ENCODE results near the gene UGT1A7. TPM values are rescaled to one million over a fixed set of nuclear protein-coding genes. Genes with fewer than 3 reads are reported as not detected.
"Not testable (repeated sequence)": the region's sequence is repeated elsewhere in the genome, so short reads cannot be mapped to it uniquely, and the experiment has no call there.

The UGT1A7 gene
- total RNA-seq = not detected
- total RNA-seq = 0 reads per million in 2 donors

- H3K9me3 ChIP-seq (ENCODE audit: control insufficient read depth, low read length, poor library complexity, severe bottlenecking) = no peaks in the 10 kb centered on the region
- no peaks in the 10 kb centered on the region for H3K4me1 Mint-ChIP-seq
- H3K4me3 Mint-ChIP-seq = no peak within 1 kb of the TSS
- peaks cover 3% of the 10 kb centered on the region for H3K36me3 Mint-ChIP-seq (ENCODE audit: low read depth)
- DNase-seq (no peak), ATAC-seq (no peak)
- H3K27me3 Mint-ChIP-seq = peaks cover 43% of the 10 kb centered on the region
- no peak within 1 kb of the TSS for H3K27ac Mint-ChIP-seq
These were observed at the start of gene UGT1A7 for GRCh38 chr2:233681521-233682099. Gene UGT1A7 (plus strand): TSS chr2:233681901. CDS start chr2:233681938, 37 bp downstream.

- peaks cover 24% of the 10 kb centered on the region for H3K27me3 Mint-ChIP-seq
- not testable (repeated sequence) for H3K9me3 ChIP-seq (ENCODE audit: control insufficient read depth, low read length, poor library complexity, severe bottlenecking); DNase-seq; H3K27ac Mint-ChIP-seq; H3K36me3 Mint-ChIP-seq (ENCODE audit: low read depth); H3K4me3 Mint-ChIP-seq; ATAC-seq; H3K4me1 Mint-ChIP-seq
These were observed 45.4 kb upstream of the UGT1A7 start, which contains the start of gene UGT1A10 for GRCh38 chr2:233636306-233636705. Gene UGT1A10 (plus strand): TSS chr2:233636448. CDS start chr2:233636523, 75 bp downstream.

- ATAC-seq = no peak
- no peaks in the 10 kb centered on the region for H3K9me3 ChIP-seq (ENCODE audit: control insufficient read depth, low read length, poor library complexity, severe bottlenecking)
- no peak overlapping the region for H3K27ac Mint-ChIP-seq
- H3K4me3 Mint-ChIP-seq = no peak overlapping the region
- no peak for DNase-seq
- H3K27me3 Mint-ChIP-seq = peaks cover 28% of the 10 kb centered on the region
- H3K36me3 Mint-ChIP-seq (ENCODE audit: low read depth) = peaks cover 2% of the 10 kb centered on the region
- H3K4me1 Mint-ChIP-seq = peaks cover 7% of the 10 kb centered on the region
These were observed 42.9 kb upstream of the UGT1A7 start for GRCh38 chr2:233638836-233639235.

GRCh38 chr2:233639860-233640259, 41.8 kb upstream of the UGT1A7 start:
- DNase-seq = no peak
- no peak overlapping the region for H3K4me3 Mint-ChIP-seq
- H3K9me3 ChIP-seq (ENCODE audit: control insufficient read depth, low read length, poor library complexity, severe bottlenecking) = peaks cover under 1% of the 10 kb centered on the region
- H3K4me1 Mint-ChIP-seq = peaks cover 7% of the 10 kb centered on the region
- peak; percentile 37 for ATAC-seq
- peaks cover 2% of the 10 kb centered on the region for H3K36me3 Mint-ChIP-seq (ENCODE audit: low read depth)
- H3K27me3 Mint-ChIP-seq = peaks cover 23% of the 10 kb centered on the region
- H3K27ac Mint-ChIP-seq = no peak overlapping the region

- DNase-seq (no peak), ATAC-seq (no peak)
- Mint-ChIP-seq H3K27me3 (peaks cover 9% of the 10 kb centered on the region), H3K4me1 (peaks cover 7% of the 10 kb centered on the region), H3K4me3 (no peak overlapping the region), H3K36me3 (ENCODE audit: low read depth) (peaks cover 9% of the 10 kb centered on the region), H3K27ac (no peak overlapping the region)
- H3K9me3 ChIP-seq (ENCODE audit: control insufficient read depth, low read length, poor library complexity, severe bottlenecking) = peaks cover 2% of the 10 kb centered on the region
These were observed 38.6 kb upstream of the UGT1A7 start for GRCh38 chr2:233643128-233643527.

- H3K27me3 Mint-ChIP-seq = peaks cover 19% of the 10 kb centered on the region
- ATAC-seq; H3K36me3 Mint-ChIP-seq (ENCODE audit: low read depth); H3K27ac Mint-ChIP-seq; H3K9me3 ChIP-seq (ENCODE audit: control insufficient read depth, low read length, poor library complexity, severe bottlenecking); H3K4me3 Mint-ChIP-seq; DNase-seq; H3K4me1 Mint-ChIP-seq: not testable (repeated sequence)
These were observed 35.7 kb upstream of the UGT1A7 start for GRCh38 chr2:233646033-233646432.

GRCh38 chr2:233650981-233651380, 30.7 kb upstream of the UGT1A7 start:
- peaks cover 46% of the 10 kb centered on the region for H3K27me3 Mint-ChIP-seq
- no peak overlapping the region for H3K4me3 Mint-ChIP-seq
- no peaks in the 10 kb centered on the region for H3K9me3 ChIP-seq (ENCODE audit: control insufficient read depth, low read length, poor library complexity, severe bottlenecking)
- peaks cover 4% of the 10 kb centered on the region for H3K36me3 Mint-ChIP-seq (ENCODE audit: low read depth)
- no peaks in the 10 kb centered on the region for H3K4me1 Mint-ChIP-seq
- H3K27ac Mint-ChIP-seq = no peak overlapping the region
- no peak for DNase-seq
- ATAC-seq = no peak

GRCh38 chr2:233651430-233651829, 30.3 kb upstream of the UGT1A7 start:
- ATAC-seq (no peak), DNase-seq (no peak)
- H3K9me3 ChIP-seq (ENCODE audit: control insufficient read depth, low read length, poor library complexity, severe bottlenecking) = no peaks in the 10 kb centered on the region
- Mint-ChIP-seq H3K36me3 (ENCODE audit: low read depth) (peaks cover 3% of the 10 kb centered on the region), H3K27ac (no peak overlapping the region), H3K27me3 (peaks cover 49% of the 10 kb centered on the region), H3K4me1 (no peaks in the 10 kb centered on the region), H3K4me3 (no peak overlapping the region)

GRCh38 chr2:233654501-233654900, 27.2 kb upstream of the UGT1A7 start:
- ATAC-seq = no peak
- Mint-ChIP-seq H3K27me3 (peaks cover 60% of the 10 kb centered on the region), H3K4me1 (no peaks in the 10 kb centered on the region), H3K36me3 (ENCODE audit: low read depth) (no peaks in the 10 kb centered on the region), H3K4me3 (no peak overlapping the region), H3K27ac (no peak overlapping the region)
- DNase-seq = no peak
- no peaks in the 10 kb centered on the region for H3K9me3 ChIP-seq (ENCODE audit: control insufficient read depth, low read length, poor library complexity, severe bottlenecking)

GRCh38 chr2:233655043-233655442, 26.7 kb upstream of the UGT1A7 start:
- peaks cover 62% of the 10 kb centered on the region for H3K27me3 Mint-ChIP-seq
- H3K4me1 Mint-ChIP-seq = no peaks in the 10 kb centered on the region
- no peak for ATAC-seq
- no peak overlapping the region for H3K27ac Mint-ChIP-seq
- H3K9me3 ChIP-seq (ENCODE audit: control insufficient read depth, low read length, poor library complexity, severe bottlenecking) = no peaks in the 10 kb centered on the region
- DNase-seq = no peak
- H3K36me3 Mint-ChIP-seq (ENCODE audit: low read depth) = no peaks in the 10 kb centered on the region
- no peak overlapping the region for H3K4me3 Mint-ChIP-seq

GRCh38 chr2:233655943-233656342, 25.8 kb upstream of the UGT1A7 start:
- H3K4me3 Mint-ChIP-seq; ATAC-seq; H3K9me3 ChIP-seq (ENCODE audit: control insufficient read depth, low read length, poor library complexity, severe bottlenecking); DNase-seq; H3K4me1 Mint-ChIP-seq; H3K27ac Mint-ChIP-seq; H3K36me3 Mint-ChIP-seq (ENCODE audit: low read depth): not testable (repeated sequence)
- peaks cover 60% of the 10 kb centered on the region for H3K27me3 Mint-ChIP-seq

- Mint-ChIP-seq H3K27ac (no peak overlapping the region), H3K4me3 (no peak overlapping the region), H3K4me1 (no peaks in the 10 kb centered on the region), H3K36me3 (ENCODE audit: low read depth) (no peaks in the 10 kb centered on the region), H3K27me3 (peaks cover 59% of the 10 kb centered on the region)
- ATAC-seq (no peak), DNase-seq (no peak)
- no peaks in the 10 kb centered on the region for H3K9me3 ChIP-seq (ENCODE audit: control insufficient read depth, low read length, poor library complexity, severe bottlenecking)
These were observed 25.3 kb upstream of the UGT1A7 start for GRCh38 chr2:233656443-233656842.

- no peak overlapping the region for H3K27ac Mint-ChIP-seq
- H3K36me3 Mint-ChIP-seq (ENCODE audit: low read depth) = no peaks in the 10 kb centered on the region
- no peak for ATAC-seq
- H3K4me3 Mint-ChIP-seq = no peak overlapping the region
- no peaks in the 10 kb centered on the region for H3K4me1 Mint-ChIP-seq
- H3K9me3 ChIP-seq (ENCODE audit: control insufficient read depth, low read length, poor library complexity, severe bottlenecking) = no peaks in the 10 kb centered on the region
- peaks cover 42% of the 10 kb centered on the region for H3K27me3 Mint-ChIP-seq
- no peak for DNase-seq
These were observed 23.1 kb upstream of the UGT1A7 start for GRCh38 chr2:233658610-233659009.

GRCh38 chr2:233663911-233664310, 17.8 kb upstream of the UGT1A7 start:
- H3K27me3 Mint-ChIP-seq = peaks cover 20% of the 10 kb centered on the region
- no peak for ATAC-seq
- H3K4me1 Mint-ChIP-seq = no peaks in the 10 kb centered on the region
- H3K4me3 Mint-ChIP-seq = no peak overlapping the region
- H3K9me3 ChIP-seq (ENCODE audit: control insufficient read depth, low read length, poor library complexity, severe bottlenecking) = no peaks in the 10 kb centered on the region
- no peak overlapping the region for H3K27ac Mint-ChIP-seq
- H3K36me3 Mint-ChIP-seq (ENCODE audit: low read depth) = no peaks in the 10 kb centered on the region
- DNase-seq = no peak
